Measurements from ENCODE around the gene PRDX1. TPM values are rescaled to one million over a fixed set of nuclear protein-coding genes. Genes with fewer than 3 reads are reported as not detected.

Gene PRDX1
- total RNA-seq, 1 donor from 2014 or later = 1,754 TPM

- peaks cover 4% of the 10 kb centered on the region for H3K9me3 Mint-ChIP-seq (ENCODE audit: unreplicated experiment)
- peak overlapping the region; percentile 19 for H3K27ac Mint-ChIP-seq (ENCODE audit: unreplicated experiment)
- no peak for DNase-seq
- no peaks in the 10 kb centered on the region for H3K36me3 Mint-ChIP-seq (ENCODE audit: unreplicated experiment)
- H3K4me1 Mint-ChIP-seq (ENCODE audit: low read depth, unreplicated experiment) = no peaks in the 10 kb centered on the region
- no peak overlapping the region for H3K4me3 Mint-ChIP-seq (ENCODE audit: unreplicated experiment)
- TF ChIP-seq CTCF (IDR thresholded peaks at IDR 0.05; ENCODE audit: partially characterized antibody, unreplicated experiment) = no peak
- peaks cover 8% of the 10 kb centered on the region for H3K27me3 Mint-ChIP-seq (ENCODE audit: unreplicated experiment)
Observed at GRCh38 chr1:45507195-45507594, 14.5 kb downstream of the PRDX1 start.

- peaks cover 11% of the 10 kb centered on the region for H3K9me3 Mint-ChIP-seq (ENCODE audit: unreplicated experiment)
- no peaks in the 10 kb centered on the region for H3K36me3 Mint-ChIP-seq (ENCODE audit: unreplicated experiment)
- H3K4me1 Mint-ChIP-seq (ENCODE audit: low read depth, unreplicated experiment) = peaks cover 12% of the 10 kb centered on the region
- no peak for TF ChIP-seq CTCF (IDR thresholded peaks at IDR 0.05; ENCODE audit: partially characterized antibody, unreplicated experiment)
- H3K27me3 Mint-ChIP-seq (ENCODE audit: unreplicated experiment) = peaks cover 7% of the 10 kb centered on the region
- H3K4me3 Mint-ChIP-seq (ENCODE audit: unreplicated experiment) = no peak overlapping the region
- H3K27ac Mint-ChIP-seq (ENCODE audit: unreplicated experiment) = no peak overlapping the region
- no peak for DNase-seq
Observed at GRCh38 chr1:45503462-45504360, 18.0 kb downstream of the PRDX1 start.

GRCh38 chr1:45501505-45501859 lies 20.2 kb downstream of the PRDX1 start:
- Mint-ChIP-seq H3K36me3 (ENCODE audit: unreplicated experiment) (peaks cover 2% of the 10 kb centered on the region), H3K27ac (ENCODE audit: unreplicated experiment) (no peak overlapping the region), H3K4me1 (ENCODE audit: low read depth, unreplicated experiment) (peaks cover 18% of the 10 kb centered on the region), H3K4me3 (ENCODE audit: unreplicated experiment) (peak overlapping the region; percentile 98), H3K9me3 (ENCODE audit: unreplicated experiment) (peaks cover 13% of the 10 kb centered on the region), H3K27me3 (ENCODE audit: unreplicated experiment) (peaks cover 7% of the 10 kb centered on the region)
- TF ChIP-seq CTCF (IDR thresholded peaks at IDR 0.05; ENCODE audit: partially characterized antibody, unreplicated experiment) = no peak
- DNase-seq = no peak

- Mint-ChIP-seq H3K27me3 (ENCODE audit: unreplicated experiment) (peaks cover 10% of the 10 kb centered on the region), H3K36me3 (ENCODE audit: unreplicated experiment) (peaks cover 10% of the 10 kb centered on the region), H3K27ac (ENCODE audit: unreplicated experiment) (peak overlapping the region; percentile 83), H3K4me3 (ENCODE audit: unreplicated experiment) (peak overlapping the region; percentile 98), H3K4me1 (ENCODE audit: low read depth, unreplicated experiment) (peaks cover 23% of the 10 kb centered on the region), H3K9me3 (ENCODE audit: unreplicated experiment) (peaks cover 13% of the 10 kb centered on the region)
- no peak for TF ChIP-seq CTCF (IDR thresholded peaks at IDR 0.05; ENCODE audit: partially characterized antibody, unreplicated experiment)
- no peak for DNase-seq
Observed at GRCh38 chr1:45499415-45499769, 22.3 kb downstream of the PRDX1 start.

- H3K36me3 Mint-ChIP-seq (ENCODE audit: unreplicated experiment) = peaks cover 10% of the 10 kb centered on the region
- TF ChIP-seq CTCF (IDR thresholded peaks at IDR 0.05; ENCODE audit: partially characterized antibody, unreplicated experiment) = no peak
- H3K4me3 Mint-ChIP-seq (ENCODE audit: unreplicated experiment) = peak overlapping the region; percentile 98
- peaks cover 10% of the 10 kb centered on the region for H3K27me3 Mint-ChIP-seq (ENCODE audit: unreplicated experiment)
- peaks cover 13% of the 10 kb centered on the region for H3K9me3 Mint-ChIP-seq (ENCODE audit: unreplicated experiment)
- no peak for DNase-seq
- peaks cover 23% of the 10 kb centered on the region for H3K4me1 Mint-ChIP-seq (ENCODE audit: low read depth, unreplicated experiment)
- peak overlapping the region; percentile 83 for H3K27ac Mint-ChIP-seq (ENCODE audit: unreplicated experiment)
Observed at GRCh38 chr1:45498279-45498678, 23.4 kb downstream of the PRDX1 start.

Measured in glutamatergic neuron (in vitro differentiated cells).